Measurements from ENCODE around the gene ALG2.

DNA sequence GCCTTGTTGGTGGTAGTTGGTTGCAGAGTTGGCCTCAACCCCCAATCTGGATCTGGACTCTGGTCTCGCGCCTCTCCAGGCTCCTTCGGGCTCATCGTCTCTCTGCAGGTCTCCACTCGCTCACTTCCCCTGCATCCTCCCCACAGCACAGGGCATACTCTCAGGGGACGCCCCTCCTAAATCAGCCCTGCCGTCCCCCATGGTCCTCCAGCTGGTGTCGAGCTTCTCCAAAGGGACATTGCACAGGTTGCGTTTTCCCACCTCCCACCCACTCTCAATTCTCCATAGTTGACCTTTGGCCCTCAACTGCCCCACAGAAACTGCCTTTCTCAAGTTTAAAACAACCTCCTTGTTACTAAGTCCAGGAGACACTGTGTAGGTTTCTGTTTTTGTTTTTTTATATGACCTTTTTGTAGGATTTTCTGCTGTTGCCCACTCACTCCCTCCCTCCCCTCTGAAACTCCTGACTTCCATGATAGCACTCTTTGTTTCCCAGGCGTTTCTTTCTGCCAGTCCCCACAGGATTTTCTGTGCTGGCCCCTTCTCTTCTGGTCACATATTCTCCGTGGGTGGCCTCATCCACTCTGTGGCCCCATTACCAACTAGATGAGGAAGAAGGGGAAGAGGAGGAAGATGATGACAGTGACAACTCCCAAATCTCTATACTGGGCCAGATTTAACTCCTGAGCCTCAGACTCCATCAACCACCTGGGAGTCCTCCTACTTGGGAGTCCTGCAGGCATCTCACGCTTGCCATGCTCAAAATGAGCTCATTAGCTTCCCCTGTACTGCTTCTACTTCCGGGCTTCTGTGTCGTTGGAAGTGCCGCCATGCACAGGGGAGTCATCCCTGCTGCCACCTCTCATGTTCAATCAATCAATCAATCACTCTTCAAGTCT, 50.3 kb downstream of the ALG2 start:
- TF ChIP-seq GATA2 (IDR thresholded peaks at IDR 0.05; ENCODE audit: low read depth, low read length) (no peak), GATA3 (IDR thresholded peaks at IDR 0.05; ENCODE audit: low read depth, low read length) (no peak)

Data from SH-SY5Y (cell line).